Left lung (tissue), 10 donors: ENCODE data around the gene CPLX1. TPM values are rescaled to one million over a fixed set of nuclear protein-coding genes. Genes with fewer than 3 reads are reported as not detected.
"Not testable (repeated sequence)": the region's sequence is repeated elsewhere in the genome, so short reads cannot be mapped to it uniquely, and the experiment has no call there.

Experiments used
- ATAC-seq: fragments of 200-7000 bp; cut with Tn5 transposase; one replicate; pipeline ENCODE4 v1.9.1; 2020; ENCODE audit warnings: moderate library complexity
- DNase-seq, 4 donors: peaks; one replicate each; pipeline ENCODE4 v3.0.0-alpha.2; 2013 to 2020
- H3K27ac ChIP-seq, 2 donors: fragments of 200-600 bp; sonication (generic) in 1 of 2; one replicate each; pipeline versions ENCODE4 v1.5.0 to v1.8.0; 2020 to 2021
- H3K27me3 ChIP-seq, 2 donors: fragments of 200-600 bp; sonication (generic) in 1 of 2; one replicate each; pipeline versions ENCODE4 v1.5.0 to v1.8.0; 2020 to 2021
- H3K36me3 ChIP-seq, 2 donors: fragments of 200-600 bp; sonication (generic) in 1 of 2; one replicate each; pipeline versions ENCODE4 v1.5.0 to v1.8.0; 2020 to 2021
- H3K4me1 ChIP-seq, 2 donors: fragments of 200-600 bp; one replicate each; pipeline ENCODE4 v1.8.0; 2021
- H3K4me3 ChIP-seq, 2 donors: fragments of 200-600 bp; sonication (generic) in 1 of 2; one replicate each; pipeline versions ENCODE4 v1.5.0 to v1.8.0; 2020 to 2021; ENCODE audit warnings: mild to moderate bottlenecking in 1 of 2
- H3K9me3 ChIP-seq, 2 donors: fragments of 200-600 bp; sonication (generic) in 1 of 2; one replicate each; pipeline versions ENCODE4 v1.5.0 to v1.8.0; 2020 to 2021
- CTCF ChIP-seq, 2 donors: fragments of 200-600 bp; sonication (generic) in 1 of 2; IDR thresholded peaks; one replicate each; pipeline versions ENCODE4 v1.5.0 to v1.8.0; 2021; ENCODE audit warnings: antibody characterized with exemption in 2 of 2
- intact Hi-C, 2 donors: fragments of 100-400 bp; cut with DNase I; formaldehyde crosslinking; loops; one replicate each; pipeline versions ENCODE4 v1.11.2 to v1.14.2; 2022
- polyA plus RNA-seq, 6 donors: library from polyadenylated mRNA; unstranded; fragments of 120-200 nt; gene quantifications; one replicate each; pipeline ENCODE4 v1.2.1, GENCODE V29; 2013; ENCODE audit not compliant: insufficient read length in 6 of 6
- total RNA-seq, 2 donors: library from RNA; stranded (reverse); fragmentation: NEBNext Ultra II Directional; extraction: Animal tissue kit (Norgen Biotek cat#: 25700); gene quantifications; one replicate each; pipeline ENCODE4 v1.2.1, GENCODE V29; 2021
- donor health status: DM: no; HTN: yes; CAD: no.
- donor health status: DM: no; HTN: no; CAD: no.

The CPLX1 gene
- total and polyA plus RNA-seq, 8 donors, result 0.98 to 3.2 (median 1.5) TPM

GRCh38 chr4:760616-761015, 65.3 kb downstream of the CPLX1 start:
- H3K4me3 ChIP-seq, result no peak overlapping the region
- ATAC-seq (no peak), DNase-seq (peak in 1 of 4 donors; percentile 59)
- peaks cover 0 to 17% of the 10 kb centered on the region in 2 donors for H3K4me1 ChIP-seq
- no peaks in the 10 kb centered on the region for H3K27me3 ChIP-seq
- H3K9me3 ChIP-seq, result no peaks in the 10 kb centered on the region
- H3K36me3 ChIP-seq, result peaks cover 0 to 76% of the 10 kb centered on the region in 2 donors
- intact Hi-C loops, result no loop called here
- no peak overlapping the region for H3K27ac ChIP-seq
- no peak for TF ChIP-seq CTCF (IDR thresholded peaks at IDR 0.05)

- H3K4me1 ChIP-seq, H3K9me3 ChIP-seq, H3K4me3 ChIP-seq, intact Hi-C loops, H3K27me3 ChIP-seq, ATAC-seq: not testable (repeated sequence)
- peak overlapping the region in 1 of 2 donors; percentile 49 for H3K27ac ChIP-seq
- DNase-seq, result peak in 1 of 4 donors; percentile 37
- peaks cover 0 to 77% of the 10 kb centered on the region in 2 donors for H3K36me3 ChIP-seq
Observed at GRCh38 chr4:759810-760209, 66.1 kb downstream of the CPLX1 start.

- ATAC-seq (no peak), DNase-seq (peak in 1 of 4 donors; percentile 75)
- Histone ChIP-seq H3K27me3 (no peaks in the 10 kb centered on the region), H3K4me1 (peaks cover 0 to 9% of the 10 kb centered on the region in 2 donors), H3K4me3 (no peak overlapping the region), H3K27ac (no peak overlapping the region), H3K36me3 (peaks cover 0 to 77% of the 10 kb centered on the region in 2 donors), H3K9me3 (no peaks in the 10 kb centered on the region)
- no peak for TF ChIP-seq CTCF (IDR thresholded peaks at IDR 0.05)
- intact Hi-C loops, result no loop called here
Observed at GRCh38 chr4:757111-757510, 68.8 kb downstream of the CPLX1 start.

GRCh38 chr4:754221-755120, 71.5 kb downstream of the CPLX1 start:
- H3K27ac ChIP-seq, result no peak overlapping the region
- H3K9me3 ChIP-seq, result no peaks in the 10 kb centered on the region
- no peaks in the 10 kb centered on the region for H3K4me1 ChIP-seq
- no peak overlapping the region for H3K4me3 ChIP-seq
- intact Hi-C loops, result no loop called here
- H3K27me3 ChIP-seq, result no peaks in the 10 kb centered on the region
- H3K36me3 ChIP-seq, result peaks cover 0 to 82% of the 10 kb centered on the region in 2 donors
- TF ChIP-seq CTCF (IDR thresholded peaks at IDR 0.05), result no peak
- ATAC-seq (no peak), DNase-seq (peak in 1 of 4 donors; percentile 77)

- ATAC-seq, H3K9me3 ChIP-seq, H3K4me1 ChIP-seq, H3K27ac ChIP-seq, H3K27me3 ChIP-seq, H3K4me3 ChIP-seq, intact Hi-C loops: not testable (repeated sequence)
- peak in 1 of 4 donors; percentile 45 for DNase-seq
- H3K36me3 ChIP-seq, result peaks cover 0 to 93% of the 10 kb centered on the region in 2 donors
Observed at GRCh38 chr4:753186-753585, 72.7 kb downstream of the CPLX1 start.

GRCh38 chr4:752196-752861, 73.6 kb downstream of the CPLX1 start:
- no peak overlapping the region for H3K27ac ChIP-seq
- no peak for TF ChIP-seq CTCF (IDR thresholded peaks at IDR 0.05)

More at GRCh38 chr4:752196-752861, 73.6 kb downstream of the CPLX1 start:
- H3K27me3 ChIP-seq, result no peaks in the 10 kb centered on the region
- H3K9me3 ChIP-seq, result no peaks in the 10 kb centered on the region
- ATAC-seq (no peak), DNase-seq (peak in 1 of 4 donors; percentile 62)
- H3K36me3 ChIP-seq, result peaks cover 0 to 92% of the 10 kb centered on the region in 2 donors
- intact Hi-C loops, result no loop called here
- H3K4me1 ChIP-seq, result no peaks in the 10 kb centered on the region
- no peak overlapping the region for H3K4me3 ChIP-seq
